ENCODE data around the gene MVB12B. TPM values are rescaled to one million over a fixed set of nuclear protein-coding genes. Genes with fewer than 3 reads are reported as not detected.

Gene MVB12B
- total RNA-seq, 1 donor from 2014 or later, result 16.5 TPM

DNA sequence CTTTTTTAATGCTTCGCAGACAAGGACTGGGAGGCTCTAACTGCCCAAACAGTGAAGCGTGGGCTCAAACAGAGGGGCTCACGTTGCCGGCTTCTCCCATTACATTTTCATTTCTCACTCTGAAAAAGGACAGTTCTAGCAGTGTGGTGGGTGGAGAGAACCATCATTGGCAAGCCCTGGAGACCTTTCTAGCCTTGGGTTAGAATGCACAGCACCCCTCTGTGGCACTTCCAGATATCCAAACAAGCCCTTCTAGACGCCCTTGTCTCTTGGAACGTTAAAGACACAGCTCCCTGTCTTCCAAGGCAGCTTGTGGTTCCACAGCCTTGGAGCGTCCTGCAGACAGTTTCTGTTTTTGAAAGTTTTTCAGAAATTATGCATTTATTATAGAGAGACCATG lies 52.1 kb downstream of the MVB12B start:
- H3K4me3 ChIP-seq, result no peak overlapping the region
- H3K9me3 ChIP-seq, result no peaks in the 10 kb centered on the region
- no peaks in the 10 kb centered on the region for H3K27me3 ChIP-seq
- intact Hi-C loops (cut with DNase I), result no loop called here
- H3K36me3 ChIP-seq, result no peaks in the 10 kb centered on the region
- peaks cover 17% of the 10 kb centered on the region for H3K4me1 ChIP-seq
- TF ChIP-seq, protein P1, sequence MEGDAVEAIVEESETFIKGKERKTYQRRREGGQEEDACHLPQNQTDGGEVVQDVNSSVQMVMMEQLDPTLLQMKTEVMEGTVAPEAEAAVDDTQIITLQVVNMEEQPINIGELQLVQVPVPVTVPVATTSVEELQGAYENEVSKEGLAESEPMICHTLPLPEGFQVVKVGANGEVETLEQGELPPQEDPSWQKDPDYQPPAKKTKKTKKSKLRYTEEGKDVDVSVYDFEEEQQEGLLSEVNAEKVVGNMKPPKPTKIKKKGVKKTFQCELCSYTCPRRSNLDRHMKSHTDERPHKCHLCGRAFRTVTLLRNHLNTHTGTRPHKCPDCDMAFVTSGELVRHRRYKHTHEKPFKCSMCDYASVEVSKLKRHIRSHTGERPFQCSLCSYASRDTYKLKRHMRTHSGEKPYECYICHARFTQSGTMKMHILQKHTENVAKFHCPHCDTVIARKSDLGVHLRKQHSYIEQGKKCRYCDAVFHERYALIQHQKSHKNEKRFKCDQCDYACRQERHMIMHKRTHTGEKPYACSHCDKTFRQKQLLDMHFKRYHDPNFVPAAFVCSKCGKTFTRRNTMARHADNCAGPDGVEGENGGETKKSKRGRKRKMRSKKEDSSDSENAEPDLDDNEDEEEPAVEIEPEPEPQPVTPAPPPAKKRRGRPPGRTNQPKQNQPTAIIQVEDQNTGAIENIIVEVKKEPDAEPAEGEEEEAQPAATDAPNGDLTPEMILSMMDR (IDR thresholded peaks at IDR 0.05), result no peak
- TF ChIP-seq POLR2A (IDR thresholded peaks at IDR 0.05) (no peak), POLR2AphosphoS5 (IDR thresholded peaks at IDR 0.05; ENCODE audit: insufficient read depth in 1 of 2, low read depth in 1 of 2) (no peak)
- no peak for DNase-seq (ENCODE audit: extremely low spot score in 2 of 2)
- H3K27ac ChIP-seq, result no peak overlapping the region

DNA sequence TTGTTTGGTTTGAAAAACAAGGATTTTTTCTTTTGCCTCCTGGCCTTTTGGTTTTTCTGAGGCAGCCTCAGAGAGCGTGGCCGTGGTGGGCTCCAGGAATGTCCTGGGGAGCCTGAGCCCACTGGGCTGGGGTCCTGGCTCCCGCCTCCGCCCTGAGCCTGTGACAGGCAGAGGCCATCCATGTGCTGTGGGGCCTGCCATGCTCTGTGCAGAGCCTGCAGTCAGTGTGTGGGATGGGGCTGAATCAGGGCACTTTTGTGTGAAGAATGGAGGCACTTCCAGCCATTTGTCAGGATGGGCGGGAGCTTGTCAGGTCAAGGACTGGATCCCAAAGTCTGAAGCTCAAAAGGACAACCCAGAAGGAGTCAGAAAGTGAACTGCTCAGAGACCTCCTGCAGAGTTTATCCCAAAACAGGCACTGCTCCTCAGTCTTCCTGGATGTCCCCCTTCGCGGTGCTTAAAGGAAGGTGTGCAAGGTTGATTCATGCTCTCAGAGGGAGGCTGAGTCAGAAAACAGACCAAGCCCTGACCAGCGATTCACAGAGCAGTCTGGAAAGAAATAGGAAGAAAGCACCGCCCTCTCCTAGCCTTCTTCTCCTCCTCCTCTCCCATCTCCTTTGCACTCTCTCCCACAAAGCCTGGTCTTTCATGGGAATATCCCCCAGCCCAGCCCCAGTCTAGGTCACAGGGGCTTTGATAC lies 53.2 kb downstream of the MVB12B start:
- no peak overlapping the region for H3K27ac ChIP-seq
- H3K4me3 ChIP-seq, result no peak overlapping the region
- no peaks in the 10 kb centered on the region for H3K36me3 ChIP-seq
- TF ChIP-seq, protein P1 (IDR thresholded peaks at IDR 0.05), result no peak
- TF ChIP-seq POLR2A (IDR thresholded peaks at IDR 0.05), result no peak
- no peak for TF ChIP-seq POLR2AphosphoS5 (IDR thresholded peaks at IDR 0.05; ENCODE audit: insufficient read depth in 1 of 2, low read depth in 1 of 2)
- H3K27me3 ChIP-seq, result no peaks in the 10 kb centered on the region
- intact Hi-C loops (cut with DNase I), result no loop called here
- H3K4me1 ChIP-seq, result peaks cover 17% of the 10 kb centered on the region
- H3K9me3 ChIP-seq, result no peaks in the 10 kb centered on the region
- no peak for DNase-seq (ENCODE audit: extremely low spot score in 2 of 2)

DNA sequence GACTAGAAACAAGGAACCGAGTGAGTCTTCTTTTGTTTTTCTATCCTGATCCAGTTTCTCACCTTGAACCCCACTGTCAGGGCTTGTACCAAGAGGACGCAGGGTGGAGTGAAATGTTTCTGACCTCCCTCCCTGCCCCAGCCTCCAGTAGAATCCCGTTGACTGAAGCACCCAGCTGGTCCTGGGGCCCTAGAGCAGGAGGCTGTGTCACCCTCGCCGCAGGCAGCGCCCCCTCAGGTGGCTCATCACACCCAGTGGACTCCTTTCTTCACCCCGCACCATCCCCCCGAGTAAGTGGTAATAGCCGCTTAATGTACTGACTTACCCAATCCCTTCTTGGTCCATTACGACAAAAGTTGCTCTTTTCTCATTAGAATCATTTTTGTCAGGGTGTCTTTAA lies 53.8 kb downstream of the MVB12B start:
- Histone ChIP-seq H3K27me3 (no peaks in the 10 kb centered on the region), H3K4me3 (no peak overlapping the region), H3K9me3 (no peaks in the 10 kb centered on the region), H3K4me1 (peaks cover 16% of the 10 kb centered on the region), H3K27ac (no peak overlapping the region), H3K36me3 (no peaks in the 10 kb centered on the region)
- no peak for TF ChIP-seq POLR2AphosphoS5 (IDR thresholded peaks at IDR 0.05; ENCODE audit: insufficient read depth in 1 of 2, low read depth in 1 of 2)
- TF ChIP-seq, protein P1 (IDR thresholded peaks at IDR 0.05), result no peak
- TF ChIP-seq POLR2A (IDR thresholded peaks at IDR 0.05), result no peak
- intact Hi-C loops (cut with DNase I), result no loop called here
- no peak for DNase-seq (ENCODE audit: extremely low spot score in 2 of 2)

DNA sequence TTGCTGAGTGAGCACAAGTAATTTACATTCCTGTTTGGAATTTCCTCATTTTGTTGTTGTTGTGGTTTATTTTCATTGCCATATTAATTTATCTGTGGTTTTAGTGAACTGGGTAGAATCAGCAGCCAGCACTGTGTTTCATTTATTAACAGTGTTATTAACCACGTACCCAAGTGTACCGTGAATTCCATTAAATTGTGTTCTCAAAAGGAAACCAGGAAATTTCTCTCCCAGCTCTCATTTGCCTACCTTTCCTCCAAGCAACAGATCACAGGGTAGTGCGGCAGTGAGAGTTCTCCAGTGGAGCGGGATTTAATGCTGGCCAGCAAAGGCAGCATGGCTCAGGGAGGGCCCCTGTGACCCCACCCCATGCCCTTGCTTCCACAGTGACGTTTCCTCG lies 54.6 kb downstream of the MVB12B start:
- Histone ChIP-seq H3K4me3 (no peak overlapping the region), H3K9me3 (no peaks in the 10 kb centered on the region), H3K27me3 (no peaks in the 10 kb centered on the region), H3K27ac (no peak overlapping the region), H3K36me3 (no peaks in the 10 kb centered on the region), H3K4me1 (peaks cover 8% of the 10 kb centered on the region)
- intact Hi-C loops (cut with DNase I), result no loop called here
- no peak for DNase-seq (ENCODE audit: extremely low spot score in 2 of 2)
- TF ChIP-seq POLR2AphosphoS5 (IDR thresholded peaks at IDR 0.05; ENCODE audit: insufficient read depth in 1 of 2, low read depth in 1 of 2) (no peak), POLR2A (IDR thresholded peaks at IDR 0.05) (no peak)
- TF ChIP-seq, protein P1 (IDR thresholded peaks at IDR 0.05), result no peak

DNA sequence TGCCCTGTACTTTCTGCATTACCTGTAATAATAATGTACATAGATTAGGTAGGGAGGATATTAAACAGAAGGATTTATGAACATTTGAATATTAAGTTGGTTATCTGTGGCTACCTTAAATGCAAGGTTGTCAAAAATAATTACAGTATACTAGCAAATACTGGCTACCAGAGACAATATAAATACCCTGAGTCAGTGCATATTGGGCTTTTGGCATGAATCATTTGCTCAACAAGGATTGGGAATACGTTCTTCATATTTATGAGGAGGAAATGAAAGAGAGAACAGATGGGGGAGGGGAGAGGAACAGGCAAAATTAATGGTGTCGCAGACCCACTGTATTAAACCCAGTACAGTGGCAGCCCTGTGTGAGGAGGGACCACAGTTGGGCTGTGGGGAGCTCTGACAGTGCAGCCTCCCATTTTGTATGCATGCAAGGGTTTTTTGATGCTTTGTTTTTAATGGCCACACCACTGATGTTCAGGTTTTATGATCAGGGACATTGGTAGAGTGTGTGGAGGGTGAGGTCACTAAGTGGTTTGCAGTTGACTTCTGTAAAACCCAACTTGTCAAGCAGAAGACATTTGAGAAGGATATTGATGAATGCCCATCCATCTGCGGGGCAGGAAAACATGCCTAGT lies 56.9 kb downstream of the MVB12B start:
- Histone ChIP-seq H3K27ac (no peak overlapping the region), H3K9me3 (no peaks in the 10 kb centered on the region), H3K27me3 (no peaks in the 10 kb centered on the region), H3K4me3 (no peak overlapping the region), H3K36me3 (no peaks in the 10 kb centered on the region), H3K4me1 (no peaks in the 10 kb centered on the region)
- intact Hi-C loops (cut with DNase I), result no loop called here
- no peak for DNase-seq (ENCODE audit: extremely low spot score in 2 of 2)
- TF ChIP-seq, protein P1 (IDR thresholded peaks at IDR 0.05), result no peak
- no peak for TF ChIP-seq POLR2A (IDR thresholded peaks at IDR 0.05)
- no peak for TF ChIP-seq POLR2AphosphoS5 (IDR thresholded peaks at IDR 0.05; ENCODE audit: insufficient read depth in 1 of 2, low read depth in 1 of 2)

Measured in vagina (tissue), 2 donors.